Measurements from ENCODE around the gene SKIDA1.

- TF ChIP-seq CTCF (IDR thresholded peaks at IDR 0.05) (no peak), POLR2AphosphoS5 (IDR thresholded peaks at IDR 0.05) (peak in 1 of 3 donors; percentile 59), POLR2A (IDR thresholded peaks at IDR 0.05) (no peak)
Measured at GRCh38 chr10:21495002-21495751, 30.3 kb downstream of the SKIDA1 start.

Measured in breast epithelium (tissue), 3 donors.